SU-DHL-6 (cell line): Measurements from ENCODE around the gene HAPSTR1.
A peak's percentile ranks its signal among the peaks of the same experiment; 100 is the strongest.

Source experiments
- H2AFZ ChIP-seq: fragments of 200-600 bp; sonication (generic); 2 replicates; pipeline ENCODE4 v1.6.1; 2014; ENCODE audit warnings: low read depth, mild to moderate bottlenecking, moderate library complexity, mixed read lengths, antibody characterized with exemption, low read length; ENCODE audit not compliant: severe bottlenecking
- H3F3A ChIP-seq: fragments of 200-600 bp; shearing (Covaris generic); 2 replicates; pipeline ENCODE4 v1.6.0; 2016; ENCODE audit warnings: antibody characterized with exemption, mild to moderate bottlenecking; ENCODE audit not compliant: insufficient read depth
- H3K27ac ChIP-seq: fragments of 200-600 bp; sonication (generic); 2 replicates; pipeline ENCODE4 v1.5.1; 2016; ENCODE audit warnings: low read depth, mild to moderate bottlenecking, low read length, moderate library complexity, mixed read lengths
- H3K27me3 ChIP-seq: fragments of 200-600 bp; sonication (generic), shearing (Covaris generic); 2 replicates; pipeline ENCODE4 v1.6.0; 2014; ENCODE audit warnings: mild to moderate bottlenecking, low read length
- H3K36me3 ChIP-seq: fragments of 200-600 bp; sonication (generic); 2 replicates; pipeline ENCODE4 v1.6.1; 2014; ENCODE audit warnings: mild to moderate bottlenecking, low read length, mixed read lengths
- H3K4me2 ChIP-seq: fragments of 300-600, 200-600 bp; shearing (Covaris generic), sonication (generic); 2 replicates; pipeline ENCODE4 v1.6.0; 2014; ENCODE audit warnings: low read length, low read depth, mild to moderate bottlenecking; ENCODE audit not compliant: poor library complexity, severe bottlenecking
- H3K4me3 ChIP-seq: fragments of 200-600 bp; sonication (generic); 2 replicates; pipeline ENCODE4 v1.5.1; 2014; ENCODE audit warnings: antibody characterized with exemption, low read length, mild to moderate bottlenecking, mixed read lengths; ENCODE audit not compliant: insufficient read depth, poor library complexity, severe bottlenecking
- H3K79me2 ChIP-seq: fragments of 200-600 bp; sonication (generic); 2 replicates; pipeline ENCODE4 v1.6.1; 2014; ENCODE audit warnings: mild to moderate bottlenecking, low read length, moderate library complexity; ENCODE audit not compliant: insufficient read depth
- H3K9ac ChIP-seq: fragments of 200-600 bp; sonication (generic); 2 replicates; pipeline ENCODE4 v1.7.0; 2014; ENCODE audit warnings: mild to moderate bottlenecking, low read length
- H3K9me2 ChIP-seq: fragments of 200-600 bp; sonication (generic); replicated peaks from 2 replicates; pipeline ENCODE4 v1.6.1; 2014; ENCODE audit warnings: low read length; ENCODE audit not compliant: insufficient read depth
- H3K9me3 ChIP-seq: fragments of 200-600 bp; sonication (generic); 2 replicates; pipeline ENCODE4 v1.6.1; 2014; ENCODE audit warnings: low read length, mixed read lengths; ENCODE audit not compliant: insufficient read depth
- H4K20me1 ChIP-seq: fragments of 200-600 bp; sonication (generic); 2 replicates; pipeline ENCODE4 v1.6.1; 2014; ENCODE audit warnings: low read depth, mild to moderate bottlenecking, antibody characterized with exemption, low read length, moderate library complexity, mixed read lengths
- CTCF ChIP-seq: fragments of 200-600 bp; sonication (generic); IDR thresholded peaks from one replicate; pipeline ENCODE4 v1.5.1; 2017; ENCODE audit warnings: antibody characterized with exemption, mild to moderate bottlenecking, low read length, moderate library complexity; ENCODE audit not compliant: insufficient read depth, poor library complexity, severe bottlenecking
- EZH2phosphoT487 ChIP-seq: fragments of 200-600 bp; sonication (generic), shearing (Covaris generic); conservative IDR thresholded peaks from 2 replicates; pipeline ENCODE4 v1.6.1; 2018; ENCODE audit warnings: mild to moderate bottlenecking, antibody characterized with exemption, low read length, moderate library complexity, mixed read lengths

The HAPSTR1 gene

DNA sequence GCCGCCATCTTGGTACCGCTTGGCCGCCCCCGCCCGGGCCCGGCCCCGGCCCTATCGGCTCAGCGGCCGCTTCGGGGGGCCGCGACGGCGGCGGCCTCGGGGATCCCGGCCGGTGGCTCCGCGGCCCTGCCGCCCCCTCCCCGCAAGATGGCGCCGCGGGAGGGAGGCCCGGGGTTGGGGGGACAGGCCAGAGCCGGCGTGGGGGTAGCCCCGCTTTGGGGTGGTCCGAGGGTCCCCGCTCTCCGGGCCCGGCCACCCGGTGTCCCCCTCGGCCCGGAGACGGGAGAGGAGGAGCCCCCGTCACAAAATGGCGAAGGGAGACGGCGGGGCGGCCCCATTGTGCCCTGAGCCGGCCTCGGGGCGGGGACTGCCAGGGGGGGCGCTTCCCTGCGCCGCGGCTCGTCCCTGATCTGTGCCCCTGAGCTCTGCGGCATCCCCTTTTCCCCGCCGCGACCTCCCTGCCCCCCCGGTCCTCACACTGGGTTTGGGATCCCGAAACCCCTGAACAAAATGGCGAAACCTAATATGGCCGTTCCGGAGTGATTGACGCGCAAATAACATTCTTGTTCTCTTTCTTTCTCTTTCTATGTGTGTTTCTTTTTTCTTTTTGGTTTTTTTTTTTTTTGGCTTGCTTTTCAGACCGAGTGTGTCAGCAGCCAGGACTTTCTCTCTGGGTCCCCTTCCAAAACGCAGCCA, 986 bp downstream of the HAPSTR1 start:
- TF ChIP-seq EZH2phosphoT487, result no peak
- no peak for TF ChIP-seq CTCF
- H3K9ac ChIP-seq, result peak overlapping the region; percentile 95
- peak overlapping the region; percentile 77 for H3K4me3 ChIP-seq
- H3K79me2 ChIP-seq, result peaks cover 57% of the 10 kb centered on the region
- H3K4me2 ChIP-seq, result peak overlapping the region; percentile 88
- H3F3A ChIP-seq, result no peaks in the 10 kb centered on the region; the same call in none of the 2 replicates
- peak overlapping the region; percentile 66 for H2AFZ ChIP-seq
- no peaks in the 10 kb centered on the region for H3K27me3 ChIP-seq
- no peaks in the 10 kb centered on the region for H3K9me2 ChIP-seq
- H3K27ac ChIP-seq, result peak overlapping the region; percentile 66
- peaks cover 33% of the 10 kb centered on the region for H4K20me1 ChIP-seq
- peaks cover 23% of the 10 kb centered on the region; the same call in 1 of the 2 replicates for H3K36me3 ChIP-seq
- H3K9me3 ChIP-seq, result no peaks in the 10 kb centered on the region

GRCh38 chr16:9092978-9093344, 1.5 kb downstream of the HAPSTR1 start:
- Histone ChIP-seq H3K9me2 (no peaks in the 10 kb centered on the region), H3K9me3 (no peaks in the 10 kb centered on the region), H2AFZ (no peak overlapping the region), H3K9ac (peak overlapping the region; percentile 95), H3K79me2 (peaks cover 62% of the 10 kb centered on the region), H3K36me3 (peaks cover 23% of the 10 kb centered on the region; the same call in 1 of the 2 replicates), H3K4me3 (peak overlapping the region; percentile 77), H3F3A (no peaks in the 10 kb centered on the region; the same call in none of the 2 replicates), H3K27ac (peak overlapping the region; percentile 66), H3K27me3 (no peaks in the 10 kb centered on the region), H4K20me1 (peaks cover 33% of the 10 kb centered on the region), H3K4me2 (peak overlapping the region; percentile 88)
- TF ChIP-seq CTCF (no peak), EZH2phosphoT487 (no peak)

- no peaks in the 10 kb centered on the region for H3K9me2 ChIP-seq
- H4K20me1 ChIP-seq, result peaks cover 33% of the 10 kb centered on the region
- TF ChIP-seq CTCF, result no peak
- TF ChIP-seq EZH2phosphoT487, result no peak
- no peaks in the 10 kb centered on the region for H3K27me3 ChIP-seq
- no peaks in the 10 kb centered on the region; the same call in none of the 2 replicates for H3F3A ChIP-seq
- peaks cover 75% of the 10 kb centered on the region for H3K79me2 ChIP-seq
- H3K4me2 ChIP-seq, result peak overlapping the region; percentile 88
- H3K9me3 ChIP-seq, result no peaks in the 10 kb centered on the region
- H3K27ac ChIP-seq, result no peak overlapping the region; the same call in 1 of the 2 replicates
- peaks cover 23% of the 10 kb centered on the region; the same call in 1 of the 2 replicates for H3K36me3 ChIP-seq
- H3K9ac ChIP-seq, result peak overlapping the region; percentile 95
- H3K4me3 ChIP-seq, result peak overlapping the region; percentile 77
- H2AFZ ChIP-seq, result no peak overlapping the region
Measured at GRCh38 chr16:9094011-9094846, 2.8 kb downstream of the HAPSTR1 start.
